Ovary (tissue), 9 donors: ENCODE measurements around the gene IRS1. TPM values are rescaled to one million over a fixed set of nuclear protein-coding genes. Genes with fewer than 3 reads are reported as not detected.

Experiments
- DNase-seq, 5 donors: peaks; one replicate each; pipeline ENCODE4 v3.0.0-alpha.2; 2019 to 2020
- H3K27ac ChIP-seq, 2 donors: fragments of 200-600 bp; one replicate each; pipeline versions ENCODE4 v1.5.1 to v1.8.0; 2019 to 2022
- H3K27me3 ChIP-seq: fragments of 200-600 bp; one replicate; pipeline ENCODE4 v1.8.0; 2022
- H3K36me3 ChIP-seq: fragments of 200-600 bp; sonication (generic); one replicate; pipeline ENCODE4 v1.5.1; 2019
- H3K4me1 ChIP-seq: one replicate; pipeline ENCODE4 v1.8.1; 2013; ENCODE audit warnings: mild to moderate bottlenecking, moderate library complexity; ENCODE audit not compliant: insufficient read depth
- H3K4me3 ChIP-seq: fragments of 200-600 bp; sonication (generic); one replicate; pipeline ENCODE4 v1.5.1; 2017
- H3K9me3 ChIP-seq, 2 donors: fragments of 200-600 bp in 1 of 2; sonication (generic) in 1 of 2; one replicate each; pipeline versions ENCODE4 v1.5.1 to v1.8.1; 2013 to 2019; ENCODE audit warnings: mild to moderate bottlenecking in 1 of 2, moderate library complexity in 1 of 2
- EP300 ChIP-seq: sonication (generic); formaldehyde crosslinking; IDR thresholded peaks from one replicate; pipeline ENCODE4 v1.6.1; 2017; ENCODE audit warnings: antibody characterized with exemption
- POLR2A ChIP-seq: fragments of 450-650 bp; IDR thresholded peaks from one replicate; pipeline ENCODE4 v1.6.1; 2017; ENCODE audit warnings: antibody characterized with exemption, mild to moderate bottlenecking, moderate library complexity
- WGBS, 3 donors: extraction: QIAGEN DNeasy Blood & Tissue Kit in 1 of 3; methylation state at CpG; one replicate each; pipeline versions ENCODE4 v1.1.5 to v1.1.7; 2013 to 2017; 5-methylcytosine and 5-hydroxymethylcytosine counted together
- intact Hi-C, 4 donors: fragments of 100-400 bp; cut with DNase I; formaldehyde crosslinking; loops; one replicate each; pipeline versions ENCODE4 v1.11.0 to v1.15.1; 2022 to 2023
- polyA plus RNA-seq, 2 donors: library from polyadenylated mRNA; stranded (reverse); fragments of 200-250 nt in 1 of 2; fragments of 350-450 nt in 1 of 2; fragmentation: Illumina TruSeq in 1 of 2; extraction: RNeasy Lipid Tissue Mini Kit (QIAGEN cat#74804) in 1 of 2; gene quantifications; one replicate each; pipeline ENCODE4 v1.2.3, GENCODE V29; 2013 to 2014
- total RNA-seq, 7 donors: library from RNA; depleted of rRNA in 2 of 7; stranded (reverse); fragments of >200 nt in 2 of 7; fragmentation: NEBNext Ultra II Directional in 3 of 7; extraction: Animal tissue kit (Norgen Biotek cat#: 25700) in 3 of 7; gene quantifications; one replicate each; pipeline versions ENCODE4 v1.1.0 to v1.2.4, GENCODE V29; 2016 to 2023
- TF ChIP-seq, protein P1 (sequence below), 3 donors: fragments of 450-650 bp in 2 of 3; fragments of 200-600 bp in 1 of 3; IDR thresholded peaks; one replicate each; pipeline versions ENCODE4 v1.5.1 to v1.8.0; 2016 to 2022; ENCODE audit warnings: antibody characterized with exemption in 3 of 3, mild to moderate bottlenecking in 1 of 3
- donor health status: DM: no; HTN: no; CAD: no; lungs with moderate emphysema.
- donor health status: DM: no; HTN: no; CAD: no.
- donor health status: Bipolar disorder and iron deficiency.
- donor health status: DM: yes; HTN: yes; CAD: no.
- donor health status: DM: no; HTN: no; CAD: no.
- donor health status: DM: yes; HTN: yes; CAD: no.

IRS1 gene
- total and polyA plus RNA-seq, 9 donors, result 22.3 to 87.0 (median 44.1) TPM

DNA sequence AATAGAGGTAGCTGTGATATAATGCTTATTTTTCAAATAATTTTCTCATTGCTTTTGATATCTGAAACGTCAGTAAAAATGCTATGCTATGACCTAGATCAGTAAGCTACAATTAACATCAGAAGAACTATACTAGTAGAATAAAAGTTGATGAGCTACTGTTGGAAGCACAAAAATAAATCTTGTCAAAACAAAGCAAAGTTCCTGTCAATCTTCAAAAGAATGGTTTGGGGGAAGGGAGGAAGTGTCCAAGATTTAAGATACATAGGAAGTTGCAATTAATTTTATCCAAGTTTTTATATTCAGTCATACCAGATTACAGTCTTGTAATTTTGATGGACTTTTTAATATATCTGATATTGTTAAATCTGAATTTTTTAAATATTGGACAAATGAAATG lies 19.2 kb downstream of the IRS1 start:
- Histone ChIP-seq H3K4me1 (peaks cover 13% of the 10 kb centered on the region), H3K4me3 (no peak overlapping the region), H3K27me3 (no peaks in the 10 kb centered on the region), H3K9me3 (no peaks in the 10 kb centered on the region), H3K36me3 (no peaks in the 10 kb centered on the region), H3K27ac (no peak overlapping the region)
- DNase-seq, result no peak
- intact Hi-C loops, result no loop called here
- TF ChIP-seq POLR2A (no peak), EP300 (no peak)
- TF ChIP-seq, protein P1, sequence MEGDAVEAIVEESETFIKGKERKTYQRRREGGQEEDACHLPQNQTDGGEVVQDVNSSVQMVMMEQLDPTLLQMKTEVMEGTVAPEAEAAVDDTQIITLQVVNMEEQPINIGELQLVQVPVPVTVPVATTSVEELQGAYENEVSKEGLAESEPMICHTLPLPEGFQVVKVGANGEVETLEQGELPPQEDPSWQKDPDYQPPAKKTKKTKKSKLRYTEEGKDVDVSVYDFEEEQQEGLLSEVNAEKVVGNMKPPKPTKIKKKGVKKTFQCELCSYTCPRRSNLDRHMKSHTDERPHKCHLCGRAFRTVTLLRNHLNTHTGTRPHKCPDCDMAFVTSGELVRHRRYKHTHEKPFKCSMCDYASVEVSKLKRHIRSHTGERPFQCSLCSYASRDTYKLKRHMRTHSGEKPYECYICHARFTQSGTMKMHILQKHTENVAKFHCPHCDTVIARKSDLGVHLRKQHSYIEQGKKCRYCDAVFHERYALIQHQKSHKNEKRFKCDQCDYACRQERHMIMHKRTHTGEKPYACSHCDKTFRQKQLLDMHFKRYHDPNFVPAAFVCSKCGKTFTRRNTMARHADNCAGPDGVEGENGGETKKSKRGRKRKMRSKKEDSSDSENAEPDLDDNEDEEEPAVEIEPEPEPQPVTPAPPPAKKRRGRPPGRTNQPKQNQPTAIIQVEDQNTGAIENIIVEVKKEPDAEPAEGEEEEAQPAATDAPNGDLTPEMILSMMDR (IDR thresholded peaks at IDR 0.05), result no peak
- 50 to 74% (median 73%) methylated on average over 1 of the region's 1 CpG for WGBS, 3 donors

DNA sequence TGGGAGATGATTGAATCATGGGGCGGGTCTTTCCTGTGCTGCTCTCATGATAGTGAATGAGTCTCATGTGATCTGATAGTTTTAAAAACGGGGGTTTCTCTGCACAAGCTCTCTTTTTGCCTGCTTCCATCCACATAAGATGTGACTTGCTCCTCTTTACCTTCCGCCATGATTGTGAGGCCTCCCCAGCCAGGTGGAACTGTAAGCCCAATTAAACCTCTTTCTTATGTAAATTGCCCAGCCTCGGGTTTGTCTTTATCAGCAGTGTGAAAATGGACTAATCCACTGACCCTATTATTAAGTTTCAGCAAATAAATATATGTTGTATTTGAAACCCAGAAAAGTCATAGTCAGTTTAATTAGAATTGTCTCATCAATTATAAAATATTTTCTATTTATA lies 22.0 kb downstream of the IRS1 start:
- Histone ChIP-seq H3K36me3 (no peaks in the 10 kb centered on the region), H3K9me3 (no peaks in the 10 kb centered on the region), H3K27ac (no peak overlapping the region), H3K27me3 (no peaks in the 10 kb centered on the region), H3K4me3 (no peak overlapping the region), H3K4me1 (peaks cover 14% of the 10 kb centered on the region)
- intact Hi-C loops, result no loop called here
- no peak for DNase-seq
- WGBS, 3 donors, result 78 to 85% (median 84%) methylated on average over 4 of the region's 4 CpGs
- TF ChIP-seq POLR2A (no peak), EP300 (no peak)
- TF ChIP-seq, protein P1 (IDR thresholded peaks at IDR 0.05), result no peak

DNA sequence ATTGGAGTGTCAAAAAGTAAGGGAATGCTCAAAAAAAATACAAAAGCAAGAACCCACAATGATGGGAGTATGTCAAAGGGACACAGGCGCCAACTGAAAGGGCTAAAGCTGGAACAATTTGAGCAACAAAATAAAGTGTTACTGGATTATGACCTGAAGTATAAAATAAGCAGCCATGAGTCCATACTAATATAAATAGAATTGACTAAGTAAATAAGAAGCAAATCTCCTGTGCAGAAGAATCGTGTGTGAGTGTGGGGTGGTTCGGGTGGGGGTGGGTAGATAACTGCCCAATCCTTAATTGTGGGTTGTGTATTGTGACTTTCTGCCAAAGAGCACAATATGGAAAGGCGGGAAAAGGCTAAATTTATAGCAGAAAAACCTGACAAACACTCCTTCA lies 23.5 kb downstream of the IRS1 start:
- intact Hi-C loops, result no loop called here
- DNase-seq, result no peak
- Histone ChIP-seq H3K27me3 (no peaks in the 10 kb centered on the region), H3K36me3 (no peaks in the 10 kb centered on the region), H3K9me3 (no peaks in the 10 kb centered on the region), H3K4me1 (peaks cover 11% of the 10 kb centered on the region), H3K27ac (no peak overlapping the region), H3K4me3 (no peak overlapping the region)
- TF ChIP-seq, protein P1 (IDR thresholded peaks at IDR 0.05), result no peak
- TF ChIP-seq EP300 (no peak), POLR2A (no peak)
- WGBS, 3 donors, result 87 to 91% (median 89%) methylated on average over 4 of the region's 4 CpGs

DNA sequence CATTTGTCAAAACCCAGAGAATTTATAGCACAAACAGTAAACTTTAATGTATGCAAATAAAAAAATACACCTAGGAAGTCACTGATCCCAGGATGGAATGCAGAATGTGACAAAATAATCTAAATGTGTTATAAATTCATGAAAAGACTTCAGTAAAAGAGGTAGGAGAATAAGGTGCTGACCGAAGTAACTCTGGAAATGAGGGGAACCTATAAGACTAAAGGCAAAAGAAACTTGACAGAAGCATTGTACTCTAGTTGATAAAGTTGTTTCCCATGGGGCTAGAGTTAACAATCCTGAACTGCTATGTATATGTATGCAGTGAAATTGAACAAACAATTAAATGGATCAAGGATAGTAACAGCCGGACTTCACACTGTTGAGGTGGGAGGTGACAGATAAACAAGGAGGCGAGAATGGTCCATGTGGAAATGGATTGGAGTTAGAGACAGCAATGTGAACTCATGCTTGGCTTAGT lies 24.5 kb downstream of the IRS1 start:
- no peak for DNase-seq
- Histone ChIP-seq H3K4me3 (no peak overlapping the region), H3K27me3 (no peaks in the 10 kb centered on the region), H3K27ac (no peak overlapping the region), H3K9me3 (no peaks in the 10 kb centered on the region), H3K36me3 (no peaks in the 10 kb centered on the region), H3K4me1 (peaks cover 13% of the 10 kb centered on the region)
- 93 to 97% (median 96%) methylated on average over 3 of the region's 3 CpGs for WGBS, 3 donors
- TF ChIP-seq, protein P1 (IDR thresholded peaks at IDR 0.05), result no peak
- TF ChIP-seq EP300 (no peak), POLR2A (no peak)
- intact Hi-C loops, result no loop called here

DNA sequence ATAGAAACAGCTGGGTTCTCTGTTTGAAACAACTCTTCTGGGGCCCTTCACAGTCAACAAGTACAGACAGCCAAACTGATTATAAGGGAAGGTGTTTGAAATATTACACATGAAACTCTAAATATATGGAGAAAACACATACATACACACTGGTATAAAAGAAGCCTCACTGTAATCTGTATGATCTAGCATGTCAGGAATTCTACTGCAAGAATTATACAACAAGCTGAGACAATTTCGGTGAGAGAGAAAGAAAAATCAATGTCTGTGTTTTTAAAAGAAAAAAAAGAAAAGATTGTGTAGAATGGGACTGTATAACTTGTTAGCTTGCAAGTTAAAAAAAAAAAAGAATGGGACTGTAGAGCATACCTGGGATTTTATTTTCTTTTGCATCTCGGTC lies 26.3 kb downstream of the IRS1 start:
- Histone ChIP-seq H3K9me3 (no peaks in the 10 kb centered on the region), H3K36me3 (no peaks in the 10 kb centered on the region), H3K27ac (no peak overlapping the region), H3K27me3 (no peaks in the 10 kb centered on the region), H3K4me1 (peaks cover 12% of the 10 kb centered on the region), H3K4me3 (no peak overlapping the region)
- TF ChIP-seq, protein P1 (IDR thresholded peaks at IDR 0.05), result no peak
- no peak for DNase-seq
- intact Hi-C loops, result no loop called here
- 23 to 47% (median 34%) methylated on average over 2 of the region's 2 CpGs for WGBS, 3 donors
